Common myeloid progenitor, CD34-positive (primary cell): ENCODE results near the gene GET3.

Source experiments
- CTCF ChIA-PET: fragments of 350-600 bp; sonication (Branson Sonifier 250); formaldehyde crosslinking; loops from one replicate; lab custom pipeline; 2021; ENCODE audit warnings: antibody characterized with exemption; lab: Charles Lee
- POLR2A ChIA-PET: fragments of 350-600 bp; sonication (Branson Sonifier 250); formaldehyde crosslinking; loops from one replicate; lab custom pipeline; 2021; ENCODE audit warnings: antibody characterized with exemption; lab: Charles Lee
- DNase-seq, 3 donors: peaks; one replicate each; pipeline versions ENCODE4 v3.0.0 to v3.0.0-alpha.2; 2013
- H3K27ac ChIP-seq, 2 experiments: 1 replicate in 1 of 2; 2 replicates in 1 of 2; pipeline ENCODE4 v1.7.0; 2013; ENCODE audit warnings: inconsistent platforms in 2 of 2, low read length in 2 of 2, mild to moderate bottlenecking in 2 of 2, low read depth in 1 of 2, moderate library complexity in 1 of 2; ENCODE audit not compliant: severe bottlenecking in 2 of 2, insufficient read depth in 1 of 2, poor library complexity in 1 of 2
- H3K27me3 ChIP-seq, 5 experiments: replicated peaks in 2 of 5; 1 replicate in 3 of 5; 2 replicates in 2 of 5; pipeline versions ENCODE4 v1.6.1 to v1.7.0; 2013; ENCODE audit warnings: low read length in 4 of 5, mild to moderate bottlenecking in 2 of 5, moderate library complexity in 2 of 5, inconsistent platforms in 1 of 5; ENCODE audit not compliant: insufficient read depth in 5 of 5, control insufficient read depth in 4 of 5
- H3K36me3 ChIP-seq, 4 experiments: 1 replicate in 2 of 4; 2 replicates in 2 of 4; pipeline versions ENCODE4 v1.6.1 to v1.7.0; 2013; ENCODE audit warnings: low read length in 3 of 4, control low read depth in 1 of 4, mild to moderate bottlenecking in 1 of 4; ENCODE audit not compliant: control insufficient read depth in 4 of 4, insufficient read depth in 4 of 4
- H3K4me1 ChIP-seq, 4 experiments: 1 replicate in 3 of 4; 2 replicates in 1 of 4; pipeline versions ENCODE4 v1.6.1 to v1.7.1; 2013; ENCODE audit warnings: low read length in 3 of 4, mild to moderate bottlenecking in 3 of 4, control low read depth in 1 of 4, inconsistent platforms in 1 of 4, moderate library complexity in 1 of 4; ENCODE audit not compliant: control insufficient read depth in 4 of 4, insufficient read depth in 4 of 4; ENCODE audit errors: control extremely low read depth in 1 of 4
- H3K4me3 ChIP-seq, 7 experiments: 1 replicate in 4 of 7; 2 replicates in 3 of 7; pipeline versions ENCODE4 v1.5.1 to v1.7.0; 2013; ENCODE audit warnings: mild to moderate bottlenecking in 7 of 7, low read length in 6 of 7, moderate library complexity in 6 of 7, inconsistent platforms in 2 of 7, low read depth in 2 of 7, control low read depth in 1 of 7; ENCODE audit not compliant: insufficient read depth in 4 of 7, control insufficient read depth in 1 of 7; ENCODE audit errors: extremely low read depth in 1 of 7
- H3K9me3 ChIP-seq, 5 experiments: 1 replicate in 4 of 5; 2 replicates in 1 of 5; pipeline versions ENCODE4 v1.6.1 to v1.7.1; 2013; ENCODE audit warnings: low read length in 4 of 5, mild to moderate bottlenecking in 2 of 5, inconsistent platforms in 1 of 5, low read depth in 1 of 5, moderate library complexity in 1 of 5; ENCODE audit not compliant: control insufficient read depth in 4 of 5, insufficient read depth in 2 of 5; ENCODE audit errors: control extremely low read depth in 1 of 5
- WGBS: methylation state at CpG from one replicate; pipeline ENCODE4 v1.1.5; 2013; ENCODE audit not compliant: insufficient coverage; 5-methylcytosine and 5-hydroxymethylcytosine counted together

GET3 gene

DNA sequence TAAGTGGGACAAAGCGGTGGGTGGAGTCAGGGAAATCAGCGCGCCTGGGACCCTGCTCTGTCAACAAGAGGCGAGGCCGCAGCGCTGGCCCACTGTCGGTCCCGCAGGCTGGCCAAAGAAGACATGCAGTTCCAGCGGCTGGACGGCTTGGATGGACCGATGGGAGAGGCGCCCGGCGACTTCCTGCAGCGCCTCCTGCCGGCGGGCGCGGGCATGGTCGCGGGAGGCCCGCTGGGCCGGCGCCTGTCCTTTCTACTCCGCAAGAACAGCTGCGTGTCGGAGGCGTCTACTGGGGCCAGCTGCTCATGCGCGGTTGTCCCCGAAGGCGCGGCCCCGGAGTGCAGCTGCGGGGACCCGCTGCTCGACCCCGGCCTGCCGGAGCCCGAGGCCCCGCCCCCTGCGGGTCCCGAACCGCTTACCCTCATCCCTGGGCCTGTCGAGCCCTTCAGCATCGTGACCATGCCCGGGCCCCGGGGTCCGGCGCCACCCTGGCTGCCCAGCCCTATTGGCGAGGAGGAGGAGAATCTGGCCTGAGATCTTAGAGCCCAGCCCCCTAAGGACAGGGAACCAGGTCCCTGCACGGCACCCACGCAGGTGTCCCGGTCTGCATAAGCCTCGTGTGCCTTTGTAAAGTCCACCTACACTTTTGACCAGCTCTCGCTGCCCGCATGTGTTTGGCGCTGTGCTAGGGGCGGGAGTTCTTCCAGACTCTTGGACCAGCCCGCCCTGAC lies 20.4 kb downstream of the GET3 start:
- peaks cover 0 to 19% (median 2%) of the 10 kb centered on the region in 5 experiments for H3K27me3 ChIP-seq
- H3K4me1 ChIP-seq = peaks cover 0 to 8% (median 5%) of the 10 kb centered on the region in 4 experiments
- DNase-seq = peak; percentile 77 to 87 (median 87)
- no peak overlapping the region for H3K27ac ChIP-seq
- 19% methylated on average over 39 of the region's 60 CpGs for WGBS
- ChIA-PET POLR2A (no interaction called here), CTCF (interaction anchor here (0.6 to 39.0 kb wide), 14 partner anchors 7 to 115 kb away, joined by 3 to 776 read pairs (median 4); partner anchors contain the start of genes GET3, JUNB, PRDX2 and THSD8)
- H3K9me3 ChIP-seq = no peaks in the 10 kb centered on the region
- peak overlapping the region in 6 of 7 experiments; percentile 6 to 62 (median 37) for H3K4me3 ChIP-seq
- H3K36me3 ChIP-seq = peaks cover 0 to 3% (median under 1%) of the 10 kb centered on the region in 4 experiments

DNA sequence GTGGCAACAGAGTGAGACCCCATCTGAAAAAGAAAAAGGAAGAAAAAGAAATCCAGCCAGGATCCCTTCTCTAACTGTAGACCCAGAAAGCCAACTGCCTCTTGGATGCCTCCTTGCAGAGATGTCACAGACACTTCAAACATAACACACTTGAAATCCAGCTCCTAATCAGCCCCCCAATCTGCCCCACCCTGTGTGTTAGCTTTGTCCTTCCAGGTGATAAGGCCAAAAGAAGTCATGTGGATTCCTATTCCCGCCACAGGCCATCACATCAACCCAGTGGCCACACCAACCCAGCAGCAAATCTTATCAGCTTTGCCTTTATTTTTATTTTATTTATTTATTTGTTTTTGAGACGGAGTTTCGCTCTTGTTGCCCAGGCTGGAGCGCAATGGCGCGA lies 22.4 kb downstream of the GET3 start:
- peaks cover 0 to 5% (median 0%) of the 10 kb centered on the region in 5 experiments for H3K9me3 ChIP-seq
- CTCF ChIA-PET = interaction anchor here (0.7 to 39.0 kb wide), 8 partner anchors 8 to 88 kb away, joined by 3 to 776 read pairs (median 8); partner anchors contain the start of genes BEST2, GET3, JUNB and PRDX2
- no peak for DNase-seq
- peaks cover 0 to 6% (median 2%) of the 10 kb centered on the region in 5 experiments for H3K27me3 ChIP-seq
- POLR2A ChIA-PET = interaction anchor here (1.5 kb wide), 1 partner anchor 34 kb away, joined by 4 read pairs; no protein-coding TSS in a partner anchor
- peaks cover 0 to 14% (median 9%) of the 10 kb centered on the region in 4 experiments for H3K36me3 ChIP-seq
- no CpG with 5 or more reads among the region's 6 CpGs for WGBS
- H3K27ac ChIP-seq = no peak overlapping the region
- no peak overlapping the region for H3K4me3 ChIP-seq
- H3K4me1 ChIP-seq = peaks cover 0 to 8% (median 5%) of the 10 kb centered on the region in 4 experiments

DNA sequence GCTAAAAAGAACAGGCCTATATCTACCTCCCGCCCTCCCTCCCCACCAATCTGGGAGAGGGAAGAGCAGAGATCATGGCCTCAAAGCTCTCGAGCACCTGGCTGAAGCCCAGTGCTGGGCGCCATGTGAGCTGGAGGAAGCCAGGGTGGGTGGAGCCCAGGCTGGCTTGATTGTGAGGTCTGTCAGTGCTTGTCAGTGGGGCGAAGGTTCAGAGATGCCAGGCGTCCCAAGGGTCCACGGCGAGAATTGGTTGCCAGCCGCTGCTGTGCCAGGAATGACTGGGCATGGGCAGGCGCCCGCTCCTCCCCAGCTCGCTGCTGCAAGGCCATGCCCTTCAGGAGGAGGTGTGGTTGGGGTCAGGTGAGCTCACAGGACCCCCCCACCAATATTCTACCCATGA lies 25.8 kb downstream of the GET3 start:
- peaks cover 0 to 6% (median 2%) of the 10 kb centered on the region in 4 experiments for H3K4me1 ChIP-seq
- CTCF ChIA-PET = interaction anchor here (1.0 to 39.0 kb wide), 7 partner anchors 8 to 202 kb away, joined by 3 to 776 read pairs (median 49); partner anchors contain the start of genes BEST2, GET3, HOOK2 and JUNB
- no peaks in the 10 kb centered on the region for H3K27me3 ChIP-seq
- peaks cover 0 to 19% (median 9%) of the 10 kb centered on the region in 4 experiments for H3K36me3 ChIP-seq
- peaks cover 0 to 5% (median 0%) of the 10 kb centered on the region in 5 experiments for H3K9me3 ChIP-seq
- no peak overlapping the region for H3K4me3 ChIP-seq
- H3K27ac ChIP-seq = no peak overlapping the region
- 98% methylated on average over 7 of the region's 11 CpGs for WGBS
- POLR2A ChIA-PET = no interaction called here
- no peak for DNase-seq

DNA sequence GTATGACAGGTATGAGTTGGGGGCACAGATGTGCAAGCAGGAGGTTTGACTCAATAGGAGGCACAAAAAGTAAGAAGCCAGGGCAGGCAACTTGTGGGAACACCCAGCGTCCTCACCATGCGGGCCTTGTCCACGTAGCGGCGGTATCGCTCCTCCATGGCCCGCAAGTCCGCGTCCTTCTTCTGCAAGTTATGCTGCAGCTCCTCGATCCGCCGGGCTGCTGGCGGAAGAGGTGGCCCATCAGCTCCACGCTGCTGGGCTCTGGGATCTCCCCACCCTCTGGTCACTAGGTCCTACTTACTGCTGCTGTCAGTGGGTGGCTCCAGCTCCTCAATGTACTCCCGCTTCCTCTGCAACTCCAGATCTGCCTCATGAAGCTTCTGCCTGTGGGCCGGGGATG lies 27.4 kb downstream of the GET3 start:
- no peak for DNase-seq
- CTCF ChIA-PET = interaction anchor here (0.8 to 39.0 kb wide), 7 partner anchors 10 to 87 kb away, joined by 3 to 776 read pairs (median 49); partner anchors contain the start of genes BEST2, GET3, HOOK2 and JUNB

DNA sequence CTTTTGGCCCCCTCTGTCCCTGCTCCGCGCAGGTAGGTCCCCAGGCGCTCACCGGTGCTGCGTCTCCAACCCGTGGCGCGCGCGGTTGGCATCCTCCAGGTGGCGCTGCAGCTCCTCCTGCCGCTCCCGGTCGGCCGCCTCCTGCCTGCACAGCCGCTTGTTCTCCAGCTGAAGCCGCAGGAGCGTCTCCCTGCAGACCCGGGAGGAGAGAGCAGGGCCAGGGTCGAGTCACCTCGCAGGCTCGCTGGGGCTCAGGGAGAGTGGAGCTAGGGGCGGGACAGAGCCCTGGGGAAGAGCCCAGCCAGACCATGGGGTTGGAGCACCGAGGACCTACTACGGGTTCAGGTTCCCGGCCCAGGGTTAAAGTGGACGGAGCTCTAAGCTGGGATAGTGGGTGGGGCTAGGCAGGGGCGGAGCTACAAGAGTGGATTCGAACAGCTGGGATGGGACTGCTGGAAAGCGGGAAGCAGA lies 28.8 kb downstream of the GET3 start:
- H3K36me3 ChIP-seq = peaks cover 0 to 19% (median 10%) of the 10 kb centered on the region in 4 experiments
- peak overlapping the region in 5 of 7 experiments; percentile 26 to 78 (median 51) for H3K4me3 ChIP-seq
- peaks cover 0 to 5% (median 0%) of the 10 kb centered on the region in 5 experiments for H3K9me3 ChIP-seq
- CTCF ChIA-PET = interaction anchor here (0.6 to 39.0 kb wide), 11 partner anchors 9 to 1020 kb away, joined by 3 to 776 read pairs (median 5); partner anchors contain the start of genes BEST2, GCDH, GET3 and HOOK2
- POLR2A ChIA-PET = interaction anchor here (1.3 to 1.7 kb wide), 3 partner anchors 11 to 30 kb away, joined by 3 to 7 read pairs (median 3); no protein-coding TSS in a partner anchor
- no peaks in the 10 kb centered on the region for H3K27me3 ChIP-seq
- 95% methylated on average over 29 of the region's 30 CpGs for WGBS
- H3K4me1 ChIP-seq = peaks cover 2 to 6% (median 4%) of the 10 kb centered on the region in 4 experiments
- no peak overlapping the region for H3K27ac ChIP-seq
- peak in 1 of 3 donors; percentile 59 for DNase-seq

More for the DNA sequence above, 27.4 kb downstream of the GET3 start:
- 99% methylated on average over 16 of the region's 16 CpGs for WGBS
- peaks cover 2 to 6% (median 4%) of the 10 kb centered on the region in 4 experiments for H3K4me1 ChIP-seq
- H3K9me3 ChIP-seq = peaks cover 0 to 5% (median 0%) of the 10 kb centered on the region in 5 experiments
- H3K36me3 ChIP-seq = peaks cover 0 to 19% (median 9%) of the 10 kb centered on the region in 4 experiments
- no peak overlapping the region for H3K27ac ChIP-seq
- H3K4me3 ChIP-seq = no peak overlapping the region
- H3K27me3 ChIP-seq = no peaks in the 10 kb centered on the region
- POLR2A ChIA-PET = no interaction called here

DNA sequence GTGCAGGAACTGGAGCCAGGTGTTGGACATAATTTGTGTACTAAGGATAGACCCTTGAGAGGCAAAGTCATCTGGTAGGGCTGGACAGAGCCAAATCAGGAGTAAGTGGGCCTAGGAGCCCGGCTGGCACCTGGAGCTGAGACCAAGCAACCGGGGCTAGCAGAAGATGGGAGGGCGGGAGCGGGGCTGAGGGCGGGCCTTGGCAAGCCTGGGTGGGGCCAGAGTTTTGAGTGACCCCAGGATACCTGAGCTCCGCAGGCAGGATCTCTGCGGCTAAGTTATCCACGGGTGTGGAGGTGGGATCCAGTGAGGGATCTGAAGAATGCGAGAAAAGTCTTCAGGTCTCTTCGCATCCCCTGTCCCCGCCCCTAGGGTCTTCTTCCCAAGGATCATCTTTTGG lies 29.9 kb downstream of the GET3 start:
- H3K4me3 ChIP-seq = no peak overlapping the region
- ChIA-PET CTCF (interaction anchor here (0.9 to 39.0 kb wide), 7 partner anchors 8 to 82 kb away, joined by 3 to 776 read pairs (median 49); partner anchors contain the start of genes BEST2, GET3, HOOK2 and JUNB), POLR2A (no interaction called here)
- peaks cover 2 to 6% (median 4%) of the 10 kb centered on the region in 4 experiments for H3K4me1 ChIP-seq
- DNase-seq = no peak
- peaks cover 0 to 17% (median 8%) of the 10 kb centered on the region in 4 experiments for H3K36me3 ChIP-seq
- WGBS = 96% methylated on average over 11 of the region's 11 CpGs
- no peaks in the 10 kb centered on the region for H3K27me3 ChIP-seq
- H3K27ac ChIP-seq = no peak overlapping the region
- peaks cover 0 to 5% (median 0%) of the 10 kb centered on the region in 5 experiments for H3K9me3 ChIP-seq
